HG03575 (cell line): ENCODE results near the gene WIZ.
"Not testable (repeated sequence)": the region's sequence is repeated elsewhere in the genome, so short reads cannot be mapped to it uniquely, and the experiment has no call there.

Experiments used
- ATAC-seq: cut with Tn5 transposase; IDR thresholded peaks from one replicate; pipeline ENCODE4 v1.9.1; 2021; ENCODE audit not compliant: unreplicated experiment, insufficient number of reproducible peaks, low FRiP score; ENCODE audit errors: extremely low read depth

WIZ gene, protein sequence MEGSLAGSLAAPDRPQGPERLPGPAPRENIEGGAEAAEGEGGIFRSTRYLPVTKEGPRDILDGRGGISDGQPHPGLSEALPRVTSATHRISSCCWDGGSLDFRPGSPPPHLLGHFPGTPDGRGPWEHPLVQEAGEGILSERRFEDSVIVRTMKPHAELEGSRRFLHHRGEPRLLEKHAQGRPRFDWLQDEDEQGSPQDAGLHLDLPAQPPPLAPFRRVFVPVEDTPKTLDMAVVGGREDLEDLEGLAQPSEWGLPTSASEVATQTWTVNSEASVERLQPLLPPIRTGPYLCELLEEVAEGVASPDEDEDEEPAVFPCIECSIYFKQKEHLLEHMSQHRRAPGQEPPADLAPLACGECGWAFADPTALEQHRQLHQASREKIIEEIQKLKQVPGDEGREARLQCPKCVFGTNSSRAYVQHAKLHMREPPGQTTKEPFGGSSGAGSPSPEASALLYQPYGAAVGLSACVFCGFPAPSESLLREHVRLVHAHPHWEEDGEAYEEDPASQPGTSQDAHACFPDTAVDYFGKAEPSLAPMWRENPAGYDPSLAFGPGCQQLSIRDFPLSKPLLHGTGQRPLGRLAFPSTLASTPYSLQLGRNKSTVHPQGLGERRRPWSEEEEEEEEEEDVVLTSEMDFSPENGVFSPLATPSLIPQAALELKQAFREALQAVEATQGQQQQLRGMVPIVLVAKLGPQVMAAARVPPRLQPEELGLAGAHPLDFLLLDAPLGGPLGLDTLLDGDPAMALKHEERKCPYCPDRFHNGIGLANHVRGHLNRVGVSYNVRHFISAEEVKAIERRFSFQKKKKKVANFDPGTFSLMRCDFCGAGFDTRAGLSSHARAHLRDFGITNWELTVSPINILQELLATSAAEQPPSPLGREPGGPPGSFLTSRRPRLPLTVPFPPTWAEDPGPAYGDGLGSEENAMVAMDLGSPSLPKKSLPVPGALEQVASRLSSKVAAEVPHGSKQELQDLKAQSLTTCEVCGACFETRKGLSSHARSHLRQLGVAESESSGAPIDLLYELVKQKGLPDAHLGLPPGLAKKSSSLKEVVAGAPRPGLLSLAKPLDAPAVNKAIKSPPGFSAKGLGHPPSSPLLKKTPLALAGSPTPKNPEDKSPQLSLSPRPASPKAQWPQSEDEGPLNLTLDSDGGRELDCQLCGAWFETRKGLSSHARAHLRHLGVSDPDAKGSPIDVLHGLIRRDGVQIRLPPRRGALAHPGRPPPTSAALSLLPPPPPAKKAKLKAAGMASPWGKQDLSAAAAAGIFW (N-terminal part only)

DNA sequence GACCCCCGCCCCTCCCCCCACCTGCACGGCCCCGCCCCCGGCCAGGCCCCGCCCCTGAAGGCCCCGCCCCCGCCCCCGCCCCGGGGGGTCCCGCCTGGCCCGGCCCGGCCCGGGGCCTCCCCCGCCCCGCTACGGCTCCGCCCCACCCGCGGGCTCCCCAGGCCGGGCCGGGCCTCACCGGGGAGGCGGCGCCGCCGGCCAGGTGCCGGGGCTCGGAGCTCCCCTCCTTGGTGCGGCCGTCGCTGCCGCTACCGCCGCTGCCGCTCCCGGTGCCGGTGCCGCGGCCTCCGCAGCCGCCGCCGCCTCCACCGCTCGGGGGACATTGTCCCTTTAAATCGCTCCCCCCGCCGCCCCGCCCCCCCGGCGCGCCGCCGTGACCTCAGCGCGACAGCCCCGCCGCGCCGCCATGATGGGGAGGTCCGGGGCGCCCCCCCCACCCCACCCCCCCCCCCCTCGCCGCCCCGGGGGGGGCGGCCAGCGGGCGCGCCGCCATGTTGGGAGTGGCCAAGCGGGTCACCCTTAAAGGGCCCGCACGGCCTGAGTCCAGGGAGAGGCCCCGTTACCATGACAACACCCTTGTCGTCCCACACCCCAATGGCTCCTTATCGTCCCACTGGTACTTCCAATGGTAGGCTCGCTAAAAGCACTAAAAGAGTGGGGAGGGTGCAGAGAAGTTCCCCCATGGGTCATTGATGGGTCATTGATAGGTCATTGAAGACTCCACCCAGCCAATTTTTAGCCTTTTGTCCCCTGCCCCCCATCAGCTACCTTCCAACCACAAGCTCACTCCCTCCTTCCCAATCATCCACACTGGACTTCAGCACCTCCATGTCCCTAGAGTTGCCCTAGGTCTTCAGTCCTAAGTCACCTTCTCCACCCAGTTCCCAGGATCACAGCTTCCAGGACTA, at the start of gene WIZ:
Gene WIZ (minus strand): TSS at position 337 of the 908 bp plus-strand sequence. CDS start 1,649 bp downstream, outside the sequence.
- no peak for ATAC-seq

DNA sequence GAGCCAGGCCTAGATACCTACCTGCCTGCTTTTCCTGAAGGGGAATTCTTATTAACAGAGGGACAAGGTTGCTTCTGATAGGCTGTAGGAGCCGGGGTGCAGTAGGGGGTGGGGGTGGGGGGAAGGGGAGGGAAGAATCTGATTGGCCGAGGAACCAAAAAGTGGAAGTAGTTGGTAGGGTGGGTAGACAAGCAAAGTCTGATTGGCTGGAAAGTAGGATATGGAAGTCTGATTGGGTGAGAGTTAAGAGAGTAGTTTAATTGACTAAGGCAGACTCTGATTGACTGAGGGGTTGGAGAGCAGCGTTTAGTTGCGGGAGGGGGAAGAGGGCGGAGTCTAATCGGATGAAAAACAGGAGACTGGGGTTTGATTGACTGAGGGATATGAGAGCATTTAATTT, 49.2 kb upstream of the WIZ start:
- ATAC-seq, result no peak

DNA sequence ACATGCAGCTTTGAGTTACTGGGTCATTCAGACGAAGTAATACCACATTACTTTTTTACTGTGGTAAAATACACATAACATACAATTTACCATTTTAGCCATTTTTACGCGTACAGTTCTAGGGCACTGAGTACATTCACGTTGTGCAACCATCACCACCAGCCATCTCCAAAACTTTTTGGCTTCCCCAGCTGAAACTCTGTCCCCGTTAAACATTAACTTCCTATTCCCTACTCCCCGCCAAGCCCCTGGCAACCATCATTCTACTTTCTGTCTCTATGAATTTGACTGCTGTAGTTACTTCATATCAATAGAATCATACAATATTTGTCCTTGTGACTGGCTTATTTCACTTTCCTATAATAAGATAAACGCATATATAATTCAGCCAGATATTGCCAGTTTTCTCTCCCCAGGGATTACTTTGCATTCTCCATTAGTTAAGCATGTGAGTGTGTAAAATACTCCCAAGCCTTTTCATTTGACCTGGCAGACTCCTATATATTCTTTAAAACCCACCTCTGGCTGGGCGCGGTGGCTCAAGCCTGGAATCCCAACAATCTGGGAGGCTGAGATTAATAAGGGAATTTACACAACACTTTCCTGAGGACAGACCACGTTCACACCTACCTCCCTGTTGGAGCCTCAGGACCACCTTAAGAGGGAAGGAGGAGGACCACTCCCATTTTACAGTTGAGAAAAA, 48.6 kb upstream of the WIZ start:
- no peak for ATAC-seq

DNA sequence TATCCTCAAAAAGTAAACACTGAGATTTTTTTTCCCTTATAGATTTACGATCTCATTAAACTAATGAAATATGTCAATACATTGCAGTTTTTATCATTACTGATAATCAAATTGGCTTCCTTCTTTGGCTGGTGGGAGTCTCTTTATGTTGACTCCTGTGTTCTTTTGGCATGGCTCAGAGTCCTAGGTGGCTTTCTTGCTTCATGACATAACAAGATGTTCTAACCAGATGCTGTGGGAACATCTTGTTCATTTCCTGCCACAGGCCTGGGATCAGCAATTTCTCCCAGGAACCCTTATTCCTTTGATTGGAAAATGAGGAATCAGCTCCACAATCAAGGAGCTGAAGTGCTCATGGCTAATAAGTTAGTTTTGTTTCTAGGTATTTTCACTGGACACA, 45.4 kb upstream of the WIZ start:
- ATAC-seq, result no peak

DNA sequence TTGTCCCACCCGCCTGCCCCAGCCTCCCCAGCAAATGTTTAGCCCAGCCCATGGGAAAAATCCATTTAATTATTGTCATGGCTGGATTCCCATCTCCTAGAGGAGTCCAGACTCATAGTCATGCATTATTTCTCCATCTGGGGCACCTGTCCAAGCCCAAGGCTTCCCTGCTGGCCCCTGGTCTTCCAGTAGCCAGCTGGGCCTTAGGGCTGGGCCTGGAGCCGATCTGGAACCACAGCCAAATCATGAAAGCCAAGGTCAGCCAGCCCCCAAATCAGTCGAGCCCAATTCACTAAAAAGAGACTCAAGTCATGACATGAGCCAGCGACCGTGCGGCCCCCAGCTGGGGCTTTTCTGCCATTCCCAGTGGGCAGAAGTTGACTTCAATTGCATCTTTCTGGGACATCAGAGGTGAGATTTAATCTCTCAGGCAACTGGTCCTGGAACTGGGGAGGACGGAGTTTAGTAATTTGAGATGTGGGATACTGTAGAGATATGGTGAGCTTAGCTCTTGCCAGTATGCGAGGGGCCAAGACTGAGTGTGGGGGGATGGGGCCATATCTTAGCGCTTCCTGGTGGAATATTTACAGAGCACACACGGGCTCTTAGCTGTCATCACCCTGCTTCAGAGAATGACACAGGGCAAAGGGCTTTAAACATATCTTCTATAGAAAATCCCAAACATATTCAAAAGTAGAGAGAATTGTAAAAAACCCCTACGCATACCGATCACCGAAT, 38.9 kb upstream of the WIZ start:
- no peak for ATAC-seq

DNA sequence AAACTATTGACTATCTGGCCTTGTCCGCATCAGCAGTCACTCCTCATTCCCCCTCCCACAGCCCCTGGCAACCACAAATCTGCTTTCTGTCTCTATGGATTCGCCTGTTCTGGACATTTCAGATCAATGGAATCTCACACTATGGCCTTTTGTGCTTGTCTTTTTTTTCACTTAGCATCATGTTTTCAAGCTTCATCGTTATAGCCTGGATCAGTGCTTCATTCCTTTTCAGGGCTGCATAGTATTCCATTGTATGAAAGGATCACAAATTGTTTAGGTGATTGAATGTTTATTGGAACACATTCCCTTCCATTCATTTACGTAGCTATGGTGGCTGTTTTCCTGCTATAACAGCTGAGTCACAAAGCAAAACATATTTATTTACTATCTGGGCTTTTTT, 37.3 kb upstream of the WIZ start:
- ATAC-seq, result no peak

DNA sequence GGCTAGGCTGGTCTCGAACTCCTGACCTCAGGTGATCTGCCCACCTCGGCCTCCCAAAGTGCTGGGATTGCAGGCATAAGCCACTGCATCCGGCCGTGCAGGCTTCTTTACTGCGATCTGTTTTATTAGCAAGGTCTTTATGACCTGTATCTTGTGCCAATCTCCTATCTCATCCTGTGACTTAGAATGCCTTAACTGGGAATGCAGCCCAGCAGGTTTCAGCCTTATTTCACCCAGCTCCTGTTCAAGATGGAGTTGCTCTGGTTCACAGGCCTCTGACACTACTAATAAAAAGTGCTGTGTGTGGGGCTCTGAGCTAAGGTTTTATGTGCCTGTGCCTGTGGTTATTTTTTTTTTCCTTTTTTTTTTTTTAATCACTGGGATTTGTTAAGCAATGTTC, 36.0 kb upstream of the WIZ start:
- ATAC-seq, result not testable (repeated sequence)

DNA sequence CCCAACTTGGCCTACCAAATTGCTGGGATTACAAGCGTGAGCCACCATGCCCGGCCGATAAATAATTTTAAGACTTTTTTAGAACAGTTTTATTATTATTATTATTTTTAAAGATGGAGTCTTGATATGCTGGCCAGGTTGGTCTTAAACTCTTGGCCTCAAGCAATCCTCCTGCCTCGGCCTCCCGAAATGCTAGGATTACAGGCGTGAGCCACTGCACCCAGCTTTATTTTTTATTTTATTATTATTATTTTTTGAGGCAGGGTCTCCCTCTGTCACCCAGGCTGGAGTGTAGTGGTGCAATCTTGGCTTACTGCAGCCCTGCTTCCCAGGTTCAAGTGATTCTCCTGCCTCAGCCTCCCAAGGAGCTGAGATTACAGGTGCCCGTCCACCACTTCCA, 31.2 kb upstream of the WIZ start:
- not testable (repeated sequence) for ATAC-seq

DNA sequence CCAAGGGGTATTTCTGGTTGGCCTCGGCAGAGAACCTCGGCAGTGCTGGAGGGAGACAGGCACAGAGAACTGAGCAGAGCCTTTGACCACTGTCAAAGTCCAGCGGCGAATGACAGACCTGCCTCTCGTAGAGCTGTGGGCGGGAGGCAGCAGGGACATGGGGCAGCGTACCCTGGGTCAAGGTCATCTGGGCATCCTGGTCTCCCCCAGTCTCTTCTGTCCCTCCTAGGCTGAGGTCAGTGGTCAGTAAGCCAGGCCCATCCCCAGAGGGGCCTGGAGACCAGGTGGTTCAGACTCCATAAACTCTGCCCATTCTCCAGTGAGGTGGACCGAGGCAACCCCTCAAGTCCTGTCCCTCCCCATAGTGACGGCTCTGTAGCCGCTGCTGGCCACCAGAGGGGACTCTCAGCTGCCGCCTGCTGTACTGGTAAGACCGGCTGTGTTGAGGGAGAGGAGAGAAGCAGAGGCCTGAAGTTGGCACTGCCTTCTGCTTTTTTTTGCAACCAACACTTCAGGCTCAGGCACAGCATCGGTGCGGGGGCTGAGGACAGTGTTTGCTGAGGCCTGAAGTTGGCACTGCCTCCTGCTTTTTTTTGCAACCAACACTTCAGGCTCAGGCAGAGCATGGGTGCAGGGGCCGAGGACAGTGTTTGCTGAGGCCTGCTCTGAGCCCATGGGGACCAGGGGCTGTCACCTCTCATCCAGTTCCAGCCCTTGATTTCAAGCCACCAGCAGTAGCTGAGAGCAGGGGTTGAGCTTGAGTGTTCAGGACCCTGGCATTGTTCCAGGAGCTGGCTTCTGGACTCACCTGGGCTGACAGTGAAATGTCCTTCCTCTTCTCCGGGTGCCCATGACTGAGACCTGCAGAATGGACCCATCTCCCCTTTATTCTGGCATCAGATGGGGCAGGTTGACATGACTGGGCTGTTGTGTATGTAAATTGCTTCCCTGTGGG, 29.9 kb upstream of the WIZ start, which contains the start of gene PGLYRP2:
Gene PGLYRP2 (minus strand): TSS at position 111 of the 955 bp plus-strand sequence. CDS start 130 bp downstream, outside the sequence.
- ATAC-seq, result no peak

DNA sequence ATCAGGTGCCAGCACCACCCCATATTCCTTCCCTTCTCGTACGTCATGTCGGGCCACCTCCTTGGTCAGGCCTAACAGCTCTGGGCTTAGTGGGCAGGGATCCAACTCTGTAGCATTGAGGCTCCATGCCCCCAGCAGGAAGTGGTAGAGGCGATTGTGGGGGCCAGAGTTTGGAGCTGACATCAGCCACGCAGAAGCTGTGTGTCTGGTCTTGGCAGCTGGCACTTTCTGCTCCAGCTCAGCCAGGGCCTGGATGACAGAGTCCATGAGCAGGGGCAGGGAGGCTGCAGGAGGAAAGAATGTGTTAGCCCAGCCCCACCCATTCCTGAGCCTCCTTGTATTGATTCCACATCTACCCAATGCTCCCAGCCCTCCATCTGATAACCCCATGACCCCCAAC, 26.6 kb upstream of the WIZ start:
- no peak for ATAC-seq

DNA sequence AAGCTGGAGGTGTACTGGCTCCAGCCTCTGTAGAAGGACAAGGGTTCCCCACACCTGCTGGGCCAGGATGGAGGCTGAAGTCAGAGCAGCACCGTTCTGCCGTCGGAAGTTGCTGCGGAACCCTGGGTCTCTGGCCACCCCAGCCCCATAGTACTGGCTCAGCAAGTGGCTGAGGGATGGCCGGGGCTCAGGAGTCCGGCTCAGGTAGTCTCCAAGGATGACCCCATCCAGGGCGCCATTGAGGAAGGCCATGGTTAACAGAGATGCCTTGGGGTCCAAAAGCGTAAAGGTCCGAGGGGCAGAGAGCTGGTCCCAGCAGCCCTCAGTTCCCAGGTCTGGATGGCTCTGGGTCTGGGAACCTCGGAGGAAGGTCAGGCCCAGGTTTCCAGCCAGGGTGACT, 25.9 kb upstream of the WIZ start:
- no peak for ATAC-seq

DNA sequence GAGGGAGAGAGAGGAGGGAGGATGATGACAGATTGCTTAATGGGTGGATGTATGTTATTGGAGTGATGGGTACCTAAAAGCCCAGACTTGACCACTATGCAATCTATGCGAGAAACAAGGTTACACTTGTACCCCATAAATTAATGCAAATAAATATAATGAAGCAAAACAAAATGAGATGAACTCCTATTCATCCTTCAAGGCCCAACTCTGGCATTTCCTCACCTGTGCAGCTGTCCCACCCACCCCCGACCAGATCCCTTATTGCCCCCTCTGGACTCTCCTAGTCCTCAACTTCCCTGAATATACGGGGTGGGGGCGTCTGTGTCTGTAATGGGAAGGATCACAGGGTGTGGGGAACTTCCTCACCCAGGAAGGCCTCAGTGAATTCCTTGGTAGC, 25.4 kb upstream of the WIZ start:
- no peak for ATAC-seq

DNA sequence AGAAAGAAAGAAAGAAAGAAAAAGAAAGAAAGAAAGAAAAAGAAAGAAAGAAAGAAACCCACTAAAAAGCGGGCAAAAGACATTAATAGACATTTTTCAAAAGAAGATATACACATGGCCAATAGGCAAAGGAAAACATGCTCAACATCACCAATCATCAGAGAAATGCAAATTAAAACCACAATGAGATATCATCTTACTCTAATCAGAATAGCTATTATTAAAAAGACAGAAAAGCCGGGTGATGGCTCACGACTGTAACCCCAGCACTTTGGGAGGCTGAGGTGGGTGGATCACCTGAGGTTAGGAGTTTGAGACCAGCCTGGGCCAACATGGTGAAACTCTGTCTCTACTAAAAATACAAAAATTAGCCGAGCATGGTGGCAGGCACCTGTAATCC, 24.1 kb upstream of the WIZ start:
- ATAC-seq, result not testable (repeated sequence)

DNA sequence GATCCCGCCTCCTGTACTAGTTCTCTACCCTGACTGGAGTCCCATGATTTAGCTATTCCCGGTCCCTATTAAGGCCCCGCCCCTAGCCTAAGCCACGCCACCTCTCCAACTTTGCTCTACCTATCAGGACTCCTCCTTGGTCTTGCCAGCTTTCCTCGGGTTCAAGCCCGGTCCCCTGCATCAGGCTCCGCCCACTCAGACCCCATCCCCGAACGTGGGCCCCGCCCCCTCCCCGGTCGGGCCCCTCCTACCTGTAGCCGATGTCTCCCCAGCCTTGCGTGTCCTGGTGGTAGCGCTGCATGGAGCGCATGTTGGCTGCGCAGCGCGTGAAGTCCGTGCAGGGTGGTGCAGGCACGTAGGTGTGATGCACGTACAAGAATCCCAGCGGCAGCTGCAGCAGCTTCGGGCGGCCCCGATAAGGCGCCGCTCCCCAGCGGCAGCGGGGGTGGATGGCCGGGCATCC, 21.9 kb upstream of the WIZ start:
- no peak for ATAC-seq

DNA sequence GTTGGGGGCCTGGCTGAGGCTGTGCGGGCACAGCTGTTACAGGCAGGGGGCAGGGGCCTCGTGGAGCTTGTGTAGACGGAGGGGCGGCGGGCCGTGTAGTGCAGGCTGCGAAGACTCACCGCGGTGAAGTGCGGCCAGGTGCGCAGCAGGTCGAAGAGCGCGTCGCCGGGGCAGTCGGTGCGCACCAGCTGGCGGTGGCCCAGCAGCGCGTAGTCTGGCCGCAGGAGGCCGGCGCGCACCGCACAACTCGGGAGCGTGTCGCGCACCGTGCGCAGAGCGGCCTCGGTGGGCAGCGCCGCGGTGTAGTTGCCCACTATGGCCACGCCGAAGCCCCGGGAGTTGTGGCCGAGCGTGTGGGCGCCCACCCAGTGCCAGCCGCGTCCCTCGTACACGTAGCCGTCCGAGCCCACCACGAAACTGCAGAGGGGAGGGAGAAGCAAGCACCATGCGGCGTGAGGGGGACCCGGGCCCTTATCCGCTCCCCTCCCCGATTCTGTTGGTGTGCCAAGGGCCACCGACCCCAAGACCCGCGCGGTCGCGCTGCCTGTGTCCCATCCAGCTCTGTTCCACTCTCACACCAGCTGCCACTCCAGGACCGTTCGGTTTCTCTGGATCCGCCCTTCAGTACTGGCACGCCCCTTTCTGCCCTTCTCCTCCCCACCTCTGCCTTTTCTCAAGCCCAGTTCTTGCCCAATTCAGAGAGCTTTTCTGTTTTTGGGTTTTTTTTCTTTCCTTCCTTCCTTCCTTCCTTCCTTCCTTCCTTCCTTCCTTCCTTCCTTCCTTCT, 19.9 kb upstream of the WIZ start:
- no peak for ATAC-seq
